ENCODE data around the gene AIP.

GRCh38 chr11:67500831-67501715 is 18.2 kb downstream of the AIP start:
- TF ChIP-seq L3MBTL2 (conservative IDR thresholded peaks at IDR 0.05) (no peak), HDGF (IDR thresholded peaks at IDR 0.05; ENCODE audit: borderline replicate concordance) (no peak), TARDBP (IDR thresholded peaks at IDR 0.05) (no peak), BHLHE40 (IDR thresholded peaks at IDR 0.05; ENCODE audit: borderline replicate concordance) (no peak), FOXK2 (IDR thresholded peaks at IDR 0.05) (no peak), FOXA1 (IDR thresholded peaks at IDR 0.05) (no peak), NFRKB (IDR thresholded peaks at IDR 0.05) (no peak), SP1 (IDR thresholded peaks at IDR 0.05) (no peak), FOXM1 (IDR thresholded peaks at IDR 0.05; ENCODE audit: borderline replicate concordance) (no peak), ELF4 (IDR thresholded peaks at IDR 0.05) (no peak), ARNT (IDR thresholded peaks at IDR 0.05) (no peak), ZNF384 (IDR thresholded peaks at IDR 0.05) (no peak), CTBP1 (IDR thresholded peaks at IDR 0.05; ENCODE audit: borderline replicate concordance) (no peak)

Data from HEK293T (cell line).